Left forelimb (tissue), 1 donor: ENCODE measurements around the gene TDRD3.

Experiments
- DNase-seq: peaks from one replicate; pipeline ENCODE4 v3.0.0-alpha.2; 2018; ENCODE audit warnings: low spot score

The TDRD3 gene

DNA sequence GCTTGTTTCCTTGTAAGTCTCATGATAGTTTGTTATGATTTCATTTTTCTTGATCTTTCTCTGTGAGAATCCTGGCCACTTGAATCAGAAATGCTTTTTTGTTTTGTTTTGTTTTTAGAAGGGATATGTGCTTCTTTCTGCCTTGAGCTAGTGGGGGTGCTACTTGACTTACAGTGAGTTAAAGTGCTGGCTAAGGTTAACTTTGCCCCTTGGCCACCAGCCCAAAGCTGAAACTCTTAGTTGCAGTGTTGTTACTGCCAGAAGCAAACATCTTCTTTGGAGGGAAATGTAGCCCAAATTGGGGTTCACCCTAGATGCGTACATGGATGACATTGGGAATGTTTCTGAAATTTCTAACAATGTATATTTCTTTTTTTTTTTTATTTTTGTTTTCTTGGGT is 57.4 kb downstream of the TDRD3 start:
- no peak for DNase-seq

DNA sequence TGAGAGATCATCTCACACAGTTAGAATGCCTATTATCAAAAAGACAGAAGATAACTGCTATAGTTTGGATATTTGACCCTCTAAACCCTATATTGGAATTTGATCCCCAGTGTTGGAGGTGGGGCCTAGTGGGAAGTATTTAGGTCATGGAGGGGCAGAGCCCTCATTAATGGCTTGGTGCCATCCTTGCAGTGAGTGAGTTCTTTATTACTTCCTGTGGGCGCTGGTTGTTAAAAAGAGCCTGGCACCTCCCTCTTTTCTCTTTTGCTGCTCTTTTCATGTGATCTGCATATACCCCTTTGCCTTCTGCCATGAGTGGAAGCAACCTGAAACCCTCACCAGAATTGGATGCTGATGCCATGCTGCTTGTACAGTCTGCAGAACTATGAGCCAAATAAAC is 66.8 kb downstream of the TDRD3 start:
- DNase-seq = no peak

DNA sequence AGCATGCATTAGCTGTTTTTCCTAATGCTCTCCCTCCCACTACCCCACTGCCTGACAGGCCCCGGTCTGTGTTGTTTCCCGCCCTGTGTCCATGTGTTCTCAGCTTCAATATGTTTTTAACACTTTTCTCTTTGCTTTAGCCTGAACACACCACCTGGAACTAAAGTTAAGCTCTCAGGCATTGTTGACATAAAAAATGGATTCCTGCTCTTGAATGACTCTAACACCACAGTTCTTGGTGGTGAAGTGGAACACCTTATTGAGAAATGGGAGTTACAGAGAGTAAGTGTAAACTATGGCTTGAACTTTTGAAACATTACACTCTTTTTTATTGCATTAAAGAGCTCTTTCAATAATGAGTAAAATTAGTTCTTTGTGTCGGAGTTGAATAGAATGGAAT is 70.1 kb downstream of the TDRD3 start:
- DNase-seq = no peak

DNA sequence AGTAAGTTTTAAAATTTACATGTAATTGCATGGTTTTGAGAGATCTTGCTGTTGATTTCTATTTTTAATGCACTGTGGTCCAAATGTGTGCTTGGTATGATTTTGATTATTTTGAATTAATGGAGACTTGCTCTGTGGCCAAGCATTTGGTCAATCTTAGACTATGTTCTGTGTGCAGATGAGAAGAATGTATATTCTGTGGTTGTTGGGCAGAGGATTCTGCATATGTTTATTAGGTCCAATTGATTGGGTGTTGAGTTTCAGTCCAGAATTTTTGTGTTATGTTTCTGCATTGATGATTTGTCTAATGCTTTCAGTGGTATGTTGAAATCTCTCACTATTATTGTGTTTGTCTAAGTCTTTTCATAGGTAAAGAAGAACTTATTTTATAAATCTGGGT is 82.3 kb downstream of the TDRD3 start:
- DNase-seq = no peak

DNA sequence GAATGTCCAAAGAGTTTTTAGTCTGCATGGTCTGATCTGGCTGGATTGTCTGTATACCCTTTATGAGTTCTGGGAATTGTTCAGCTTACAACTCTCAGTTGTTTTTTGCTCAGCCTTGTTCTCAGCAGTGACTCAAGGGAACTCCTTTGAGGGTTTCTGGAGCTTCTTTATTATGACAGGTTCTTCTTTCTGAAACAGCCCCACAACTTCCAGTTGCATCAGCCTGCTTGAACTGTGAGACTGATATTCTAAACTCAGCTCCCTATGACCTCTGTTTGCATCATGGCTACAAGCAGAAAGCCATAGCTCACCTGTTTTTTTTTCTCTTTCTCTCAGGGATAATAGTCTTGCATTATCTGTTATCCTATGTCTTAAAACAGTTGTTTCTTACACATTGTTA is 85.0 kb downstream of the TDRD3 start:
- DNase-seq = no peak

DNA sequence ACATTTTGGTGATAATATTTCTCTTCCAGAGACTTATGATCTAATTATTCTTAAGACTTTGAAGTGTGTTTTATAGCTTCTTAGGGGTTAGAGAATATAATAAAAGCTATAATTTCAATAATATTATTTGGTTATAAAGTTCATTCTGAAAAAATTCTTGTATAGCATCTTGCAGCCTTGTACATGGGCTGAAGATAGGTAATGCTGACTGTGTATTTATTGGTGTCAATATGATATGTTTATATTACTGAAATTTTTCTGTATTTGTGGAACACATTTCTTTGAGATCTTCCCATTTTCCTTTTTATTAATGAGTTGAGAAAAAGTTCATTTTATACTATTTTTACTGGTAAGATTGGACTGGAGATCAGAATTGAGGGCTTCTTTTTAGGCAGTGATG is 87.8 kb downstream of the TDRD3 start:
- DNase-seq = no peak

DNA sequence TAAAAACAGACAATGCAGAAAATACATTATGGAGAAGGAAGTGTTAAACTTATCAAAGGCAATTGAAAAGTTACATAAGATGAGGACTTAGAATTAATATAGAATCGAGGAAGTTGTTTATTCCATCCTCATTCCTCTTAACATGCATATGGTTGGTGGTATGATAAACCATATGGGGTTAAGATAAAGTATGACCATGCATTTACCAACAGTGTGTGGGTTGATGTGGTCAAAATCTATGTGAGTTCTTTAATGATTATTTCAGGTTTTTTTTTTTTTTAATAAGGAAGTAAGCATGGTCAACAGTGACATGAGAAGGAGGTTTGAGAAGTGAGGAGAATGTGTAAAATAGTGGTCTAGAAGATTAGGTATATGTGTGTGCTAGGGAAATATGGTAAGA is 94.5 kb downstream of the TDRD3 start:
- no peak for DNase-seq

DNA sequence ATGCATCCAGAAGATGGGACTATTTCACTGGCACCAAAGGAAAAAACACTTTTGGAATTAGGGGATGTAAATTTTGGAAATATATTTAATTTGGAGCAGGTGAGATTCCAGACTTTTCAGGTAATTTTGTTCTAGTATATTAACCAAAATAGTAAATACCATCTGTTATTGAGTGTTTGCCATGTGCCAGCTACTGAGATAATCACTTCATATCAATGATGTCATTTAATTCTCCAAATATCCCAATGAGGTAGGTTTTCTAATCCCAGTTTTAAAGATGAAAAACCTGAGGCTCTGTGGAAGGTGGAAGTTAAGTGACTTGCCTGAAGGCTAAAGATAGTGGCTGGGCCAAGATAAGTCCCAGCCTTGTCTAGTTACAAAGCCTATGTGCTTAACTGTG is 95.2 kb downstream of the TDRD3 start:
- no peak for DNase-seq

DNA sequence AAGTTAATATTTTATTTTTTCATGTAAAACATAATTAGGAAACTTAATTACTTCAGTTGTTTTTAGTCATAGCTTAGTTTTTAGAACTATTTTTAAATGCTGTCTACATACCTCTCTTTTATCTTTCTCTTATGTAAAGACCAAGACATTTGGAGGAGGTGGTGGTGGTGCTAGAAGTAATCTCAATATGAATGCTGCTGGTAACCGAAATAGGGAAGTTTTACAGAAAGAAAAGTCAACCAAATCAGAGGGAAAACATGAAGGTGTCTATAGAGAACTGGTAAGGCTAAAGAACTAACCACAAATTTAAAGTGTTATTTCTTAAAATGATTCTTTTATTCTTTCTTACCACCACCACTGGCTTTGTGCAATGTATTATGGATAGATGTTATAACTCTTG is 97.3 kb downstream of the TDRD3 start:
- DNase-seq = no peak

DNA sequence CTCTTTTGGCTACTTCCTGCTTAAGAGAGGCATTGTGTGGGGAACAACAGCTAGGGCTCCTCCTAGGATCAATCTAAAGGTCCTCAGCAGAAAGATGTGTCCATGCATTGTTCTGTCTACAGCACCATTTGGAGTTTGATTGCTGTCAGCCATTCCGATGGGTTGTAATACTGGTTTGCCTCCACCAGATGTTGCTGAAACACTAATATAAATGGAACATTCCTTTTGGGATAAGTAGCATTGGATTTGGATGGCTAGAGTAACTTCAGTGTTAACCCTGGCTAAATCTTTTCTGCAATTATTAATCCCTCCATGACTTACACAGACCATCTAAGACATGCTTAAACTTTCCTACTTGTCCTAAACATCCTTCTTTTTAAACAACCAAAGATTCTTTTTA is 104.2 kb downstream of the TDRD3 start:
- no peak for DNase-seq

DNA sequence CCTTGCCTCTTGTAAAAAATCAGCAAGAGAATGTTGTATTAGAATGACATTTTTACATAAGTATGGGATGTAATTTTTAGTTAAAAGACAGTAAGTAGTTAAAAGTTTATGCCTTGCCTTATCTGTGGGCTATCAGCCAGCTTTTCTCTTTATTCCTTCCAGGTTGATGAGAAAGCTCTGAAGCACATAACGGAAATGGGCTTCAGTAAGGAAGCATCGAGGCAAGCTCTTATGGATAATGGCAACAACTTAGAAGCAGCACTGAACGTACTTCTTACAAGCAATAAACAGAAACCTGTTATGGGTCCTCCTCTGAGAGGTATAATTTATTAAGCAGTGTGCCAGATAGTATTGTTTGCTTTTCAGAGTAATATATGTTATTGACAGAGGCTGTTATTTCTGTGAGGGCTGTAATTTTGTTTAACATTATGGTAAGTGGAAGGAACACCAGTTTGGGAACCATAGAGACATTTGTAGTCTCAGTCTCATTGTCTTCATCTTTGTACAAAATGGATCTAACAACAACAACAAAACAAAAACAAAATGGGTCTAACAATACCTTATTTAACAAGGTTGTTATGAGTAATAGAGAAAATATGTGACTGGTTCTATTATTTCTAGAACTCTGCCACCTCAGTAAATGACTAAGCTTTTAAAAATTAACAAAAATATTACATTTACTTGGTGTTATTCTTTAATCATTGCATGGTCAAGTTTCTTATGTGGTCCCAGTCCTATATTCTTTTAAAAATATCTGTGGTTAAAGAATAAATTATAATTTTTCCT is 112.8 kb downstream of the TDRD3 start:
- no peak for DNase-seq

DNA sequence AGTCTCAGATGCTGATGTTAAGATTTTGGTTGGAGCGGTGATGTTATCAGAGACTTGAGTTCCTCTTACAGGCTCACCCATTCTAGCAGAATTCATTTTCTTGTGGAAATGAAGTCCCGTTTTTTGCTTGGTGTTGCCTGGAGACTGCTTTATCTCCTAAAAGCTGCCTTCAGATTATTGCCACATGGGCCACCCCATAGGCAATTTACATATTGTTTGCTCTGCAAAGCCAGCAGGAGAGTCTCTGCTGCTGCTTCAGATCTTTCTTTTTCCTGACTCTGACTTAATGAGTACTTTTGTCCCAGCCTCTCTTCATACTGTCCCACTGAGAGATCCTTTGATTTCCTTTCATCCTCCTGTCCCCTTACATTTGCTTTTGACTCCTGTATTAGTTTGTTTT is 114.6 kb downstream of the TDRD3 start:
- no peak for DNase-seq

DNA sequence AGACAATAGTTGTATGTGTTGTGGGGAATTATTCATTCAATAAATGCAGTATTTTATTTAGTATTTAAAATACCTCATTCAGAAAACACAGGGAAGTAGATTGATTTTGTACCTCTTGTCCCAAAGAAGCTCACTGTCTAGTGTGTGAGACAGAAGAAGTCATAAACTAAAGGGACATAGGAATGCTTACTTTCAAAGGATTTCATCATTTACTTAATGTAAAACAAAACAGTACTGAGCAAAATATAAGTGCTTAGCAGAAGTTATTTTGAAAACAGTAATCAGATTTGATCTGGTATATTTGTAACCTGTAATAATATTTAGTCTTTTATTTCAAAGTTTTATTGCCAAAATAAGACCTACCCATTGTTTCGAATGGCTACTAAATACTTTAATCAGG is 117.9 kb downstream of the TDRD3 start:
- DNase-seq = no peak

DNA sequence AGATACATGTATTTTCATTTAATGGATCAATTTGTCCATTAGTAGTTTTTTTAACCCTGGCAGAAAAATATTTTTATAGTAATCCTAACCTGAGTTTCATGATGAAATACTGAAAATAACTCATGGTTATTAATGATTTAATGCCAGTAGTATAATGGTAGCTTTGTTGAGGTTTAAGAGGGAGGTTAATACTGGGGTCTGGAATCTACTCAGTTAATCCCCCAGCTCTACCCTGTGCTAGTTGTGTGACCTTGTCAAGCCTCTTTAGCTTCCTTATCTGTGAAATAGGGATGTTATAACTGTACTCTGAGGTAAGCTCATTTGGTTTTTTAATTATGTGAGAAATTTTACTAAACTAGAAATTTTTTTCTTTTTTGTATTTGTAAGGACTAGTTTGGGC is 122.5 kb downstream of the TDRD3 start:
- no peak for DNase-seq

DNA sequence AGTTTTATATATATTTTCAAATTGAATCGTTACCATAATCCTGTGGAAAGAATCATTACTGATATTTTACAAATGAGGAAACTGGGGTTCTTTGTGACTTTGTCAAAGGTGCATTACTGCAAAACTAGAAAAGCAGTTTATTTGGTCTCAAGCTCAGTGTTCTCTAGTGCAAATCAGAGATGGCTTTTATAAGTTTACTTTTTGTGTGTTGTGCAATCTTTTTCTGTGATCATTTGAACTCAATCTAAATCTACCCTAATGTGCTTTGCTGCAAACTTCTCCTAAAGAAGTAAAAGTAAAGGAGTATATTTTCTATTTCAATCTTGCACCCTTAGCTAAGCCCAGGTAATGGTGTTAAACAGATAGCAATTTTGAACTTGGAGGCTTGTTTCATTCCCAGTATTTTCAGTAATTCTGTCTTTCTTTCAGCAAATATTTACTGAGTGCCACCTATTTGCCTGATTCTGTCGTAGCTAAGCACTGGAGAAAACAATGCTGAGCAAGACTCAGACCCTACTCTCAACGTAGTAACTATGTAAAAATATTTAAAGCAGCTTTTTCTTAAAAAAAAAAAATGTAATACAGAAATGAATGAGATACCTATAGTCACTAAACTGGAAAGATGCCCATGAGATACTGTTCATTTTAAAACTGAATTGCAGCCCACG is 124.0 kb downstream of the TDRD3 start:
- DNase-seq = no peak

DNA sequence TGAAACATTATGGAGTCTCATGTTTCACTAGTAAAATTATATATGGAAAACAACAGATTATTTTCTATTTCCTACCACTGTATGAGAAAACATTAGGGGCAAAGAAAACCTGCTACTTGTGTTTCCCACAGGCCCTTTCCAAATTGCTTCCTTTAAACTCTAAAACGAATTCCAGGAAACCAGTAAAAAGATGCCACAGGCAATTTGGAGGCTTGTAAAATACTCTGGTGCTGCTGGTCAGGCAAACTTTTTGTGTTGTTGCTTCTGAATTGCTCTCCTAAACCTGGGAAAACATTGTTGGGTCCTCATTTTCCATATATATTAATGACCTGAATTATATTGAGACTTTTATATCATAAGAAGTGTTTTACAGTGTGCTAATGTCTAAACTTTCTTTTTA is 141.5 kb downstream of the TDRD3 start:
- no peak for DNase-seq

DNA sequence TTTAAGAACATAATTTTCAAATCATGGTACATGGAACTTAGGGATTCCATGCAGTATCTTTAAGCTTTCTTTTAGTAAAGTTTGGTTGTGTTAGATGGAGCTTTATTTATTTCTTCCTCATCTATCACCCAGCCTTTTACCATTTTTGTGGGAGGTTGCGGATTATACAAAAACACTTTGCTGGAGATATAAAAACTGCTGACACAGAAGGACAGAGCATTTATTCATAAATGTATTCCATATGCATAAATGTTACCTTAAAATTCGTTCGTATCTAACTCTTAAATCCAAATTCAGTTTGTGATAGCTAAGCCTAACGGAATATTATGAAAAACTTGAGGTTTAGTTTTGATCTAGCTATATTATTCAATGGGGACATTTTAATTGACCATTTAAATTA is 143.3 kb downstream of the TDRD3 start:
- DNase-seq = no peak

DNA sequence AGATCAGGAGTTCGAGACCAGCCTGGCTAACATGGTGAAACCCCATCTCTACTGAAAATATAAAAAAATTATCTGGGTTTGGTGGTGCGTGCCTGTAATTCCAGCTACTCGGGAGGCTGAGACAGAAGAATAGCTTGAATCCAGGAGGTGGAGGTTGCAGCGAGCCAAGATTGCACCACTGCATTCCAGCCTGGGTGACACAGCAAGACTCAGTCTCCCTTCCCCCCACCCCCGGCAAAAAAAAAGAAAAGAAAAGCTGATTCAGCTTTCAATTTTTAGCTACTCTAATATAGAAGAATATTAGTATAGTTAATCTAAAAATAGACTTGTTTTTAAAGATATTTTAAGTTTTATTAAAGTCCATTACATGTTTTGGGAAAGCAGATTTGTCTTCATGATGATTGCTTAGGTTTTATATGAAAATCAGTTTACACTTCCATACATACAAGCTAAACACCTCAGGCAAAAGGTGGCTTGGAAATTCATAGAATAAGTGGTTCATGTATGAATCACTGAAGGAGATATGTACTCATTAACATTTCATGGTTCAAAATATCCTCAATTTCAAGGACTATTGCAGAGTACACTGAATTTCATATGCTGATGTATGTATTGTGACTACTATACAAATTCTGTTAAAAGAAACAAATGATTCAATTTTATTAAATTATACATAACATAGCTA is 165.2 kb downstream of the TDRD3 start:
- DNase-seq = no peak

DNA sequence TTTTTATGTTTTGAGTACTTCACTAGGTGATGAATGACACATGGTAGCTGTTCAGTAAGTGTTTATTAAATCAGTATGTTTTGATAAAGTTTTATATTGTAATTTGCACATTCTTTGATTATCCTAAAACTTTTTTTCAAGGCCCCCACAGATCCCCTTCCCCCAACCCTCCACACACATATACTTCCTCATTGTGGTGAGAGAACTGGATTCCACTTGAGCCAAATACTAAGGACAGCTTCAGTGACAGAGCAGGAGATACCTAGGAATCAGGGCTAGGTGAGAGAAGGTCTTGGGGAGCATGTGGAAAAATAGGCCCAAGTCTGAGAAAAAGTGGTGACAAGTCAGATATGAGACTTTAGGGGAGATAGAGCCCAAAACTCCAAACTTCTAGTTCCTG is 174.6 kb downstream of the TDRD3 start:
- no peak for DNase-seq

DNA sequence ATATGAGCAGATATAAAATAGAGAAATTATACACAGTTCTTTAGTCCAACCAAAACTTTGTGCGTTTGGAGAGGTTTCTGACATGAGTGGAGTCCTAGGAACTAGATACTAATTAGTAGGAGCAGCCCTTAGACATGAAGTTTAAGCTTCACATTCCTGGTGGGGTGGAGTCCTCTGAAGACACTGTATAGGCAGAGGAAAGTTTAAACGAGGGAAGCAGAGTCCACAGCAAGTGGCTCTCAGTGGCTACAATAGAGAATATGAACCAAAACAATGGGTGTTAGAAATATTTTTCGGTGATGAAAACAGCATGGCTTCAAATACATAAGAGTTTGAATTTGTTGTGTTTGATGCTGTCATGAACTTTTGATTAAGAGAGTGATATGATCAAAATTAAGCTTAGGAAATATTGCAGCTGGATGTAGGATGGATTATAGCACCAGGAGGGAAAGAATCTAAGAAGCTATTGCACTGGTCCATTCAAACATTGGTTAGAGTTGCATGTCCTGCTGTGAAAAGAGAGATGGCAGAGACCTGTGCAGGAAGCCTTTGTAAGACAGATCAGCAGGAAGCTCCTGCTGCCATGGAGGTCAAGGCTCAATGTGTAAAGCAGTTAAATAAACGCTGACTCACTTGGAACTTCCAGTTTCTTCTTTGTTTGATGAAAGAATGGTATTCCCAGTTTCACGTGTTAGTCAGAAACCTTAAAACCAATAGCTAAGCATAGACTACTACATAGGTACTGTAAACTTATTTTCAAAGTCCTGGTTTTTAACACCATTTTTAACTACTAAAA is 175.2 kb downstream of the TDRD3 start:
- DNase-seq = no peak

DNA sequence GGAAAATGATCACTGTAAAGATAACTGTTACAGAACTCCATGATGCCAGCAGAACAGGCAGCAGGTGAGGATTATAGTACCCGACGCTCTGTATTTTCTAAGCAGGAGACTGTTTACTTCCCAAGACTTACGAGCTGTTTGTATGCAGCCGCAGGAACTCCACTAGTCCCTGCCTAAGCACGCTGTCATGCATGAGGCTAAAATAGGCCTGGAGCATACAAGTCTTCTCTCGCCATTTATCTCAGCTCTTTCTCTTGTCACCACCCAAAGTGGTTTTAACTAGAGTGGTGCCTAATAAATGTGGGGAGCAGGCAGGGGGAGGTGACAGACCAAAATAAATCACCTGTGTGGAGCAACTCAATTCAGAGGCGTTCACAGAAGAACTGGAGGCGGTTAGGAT is 175.8 kb downstream of the TDRD3 start:
- no peak for DNase-seq

DNA sequence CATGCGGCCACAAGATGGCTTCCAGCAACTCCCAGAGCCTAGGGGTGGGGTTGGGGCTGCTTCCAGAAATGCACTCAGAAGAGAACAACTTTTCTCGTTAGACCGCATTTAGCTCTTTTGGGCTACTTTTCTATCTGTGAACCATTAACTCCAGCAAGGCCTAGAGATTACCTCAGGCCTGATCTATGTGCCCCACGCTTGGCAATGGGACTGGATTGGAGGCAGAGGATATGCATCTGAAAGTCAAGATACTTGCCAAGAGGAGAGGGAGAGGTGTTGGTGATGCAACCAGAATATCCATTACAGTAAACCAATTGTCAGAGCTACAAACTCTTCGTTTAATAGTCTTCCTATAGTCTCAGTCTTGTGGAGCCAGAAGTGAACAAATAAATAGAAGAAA is 177.7 kb downstream of the TDRD3 start:
- no peak for DNase-seq

DNA sequence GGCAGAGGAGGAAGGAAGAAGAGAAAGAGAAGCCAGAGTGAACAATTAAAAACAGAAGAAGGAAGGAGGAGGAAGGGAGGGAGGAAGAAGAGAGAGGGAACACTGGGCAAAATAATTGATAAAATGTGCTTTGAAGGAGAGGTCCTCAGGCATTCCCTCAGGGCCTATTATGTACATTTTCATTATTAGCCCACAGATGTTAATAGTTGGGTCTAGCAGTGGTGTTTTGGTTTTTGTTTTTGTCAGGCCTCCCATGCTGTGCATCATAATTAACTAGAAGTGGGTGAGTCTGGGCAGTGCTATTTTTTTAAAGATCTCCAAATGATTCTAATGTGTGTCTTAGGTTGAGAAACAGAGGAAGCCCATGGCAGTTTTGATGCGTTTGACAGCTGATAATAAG is 178.1 kb downstream of the TDRD3 start:
- DNase-seq = no peak
